ENCODE results near the gene NRSN2.
"Not testable (repeated sequence)": the region's sequence is repeated elsewhere in the genome, so short reads cannot be mapped to it uniquely, and the experiment has no call there.

NRSN2 gene

DNA sequence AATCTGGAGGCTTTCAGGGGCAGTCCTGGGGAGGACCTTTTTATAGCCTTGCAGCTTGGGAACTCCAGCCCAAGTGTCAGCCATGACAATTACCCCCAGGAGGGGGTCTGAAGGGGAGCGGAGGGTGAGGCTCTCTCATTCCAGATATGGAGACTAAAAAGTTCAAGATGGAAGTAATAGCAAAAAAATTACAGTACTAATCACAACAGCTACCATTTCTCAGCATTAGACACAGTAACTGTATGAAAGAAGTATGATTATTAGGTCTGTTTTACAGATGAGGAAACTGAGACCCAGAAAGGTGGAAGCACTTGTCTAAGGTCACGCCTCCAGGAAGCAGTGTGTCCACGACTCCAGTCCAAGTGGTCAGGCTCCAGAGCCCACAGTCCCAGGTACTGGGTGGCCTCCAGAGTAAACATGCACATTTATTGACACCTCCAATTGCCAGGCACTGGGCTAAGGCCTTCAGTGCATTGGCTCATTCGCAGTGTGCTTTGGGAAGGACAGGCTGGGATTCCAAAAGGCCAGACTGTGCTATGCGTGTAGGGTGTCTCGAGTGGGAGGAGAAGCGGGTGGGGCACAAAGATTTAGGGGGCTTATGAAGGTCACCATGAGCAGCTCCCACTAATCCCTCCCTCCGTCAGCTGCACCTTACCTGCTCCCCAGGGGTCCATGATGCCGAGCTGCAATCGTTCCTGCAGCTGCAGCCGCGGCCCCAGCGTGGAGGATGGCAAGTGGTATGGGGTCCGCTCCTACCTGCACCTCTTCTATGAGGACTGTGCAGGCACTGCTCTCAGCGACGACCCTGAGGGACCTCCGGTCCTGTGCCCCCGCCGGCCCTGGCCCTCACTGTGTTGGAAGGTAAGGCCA is 2.3 kb downstream of the NRSN2 start:
- H3K27ac ChIP-seq (ENCODE audit: low read length), result no peak overlapping the region
- no peaks in the 10 kb centered on the region for H3K36me3 ChIP-seq (replicated peaks; ENCODE audit: insufficient read depth, low read length)
- H4K20me1 ChIP-seq (ENCODE audit: insufficient read depth, low read length), result no peaks in the 10 kb centered on the region
- peak overlapping the region; percentile 87; the same call in 1 of the 2 replicates for H3K9ac ChIP-seq (ENCODE audit: low read length)
- H3K4me1 ChIP-seq (ENCODE audit: low read length), result peaks cover 9% of the 10 kb centered on the region
- 0 out of 2 replicates have a peak, but pooled peaks cover 3% of the 10 kb centered on the region for H3F3A ChIP-seq (ENCODE audit: insufficient read depth, low read length)
- no peaks in the 10 kb centered on the region for H3K27me3 ChIP-seq (replicated peaks; ENCODE audit: insufficient read depth, low read length)
- H3K9me3 ChIP-seq (replicated peaks; ENCODE audit: insufficient read depth, low read length), result no peaks in the 10 kb centered on the region
- peak overlapping the region; percentile 92; the same call in 1 of the 2 replicates for H2AFZ ChIP-seq (ENCODE audit: low read length)
- H3K4me2 ChIP-seq (ENCODE audit: low read depth, low read length), result peak overlapping the region; percentile 74
- DNase-seq, result no peak
- peak overlapping the region; percentile 83; the same call in 1 of the 2 replicates for H3K4me3 ChIP-seq (ENCODE audit: low read length)
- TF ChIP-seq EZH2 (optimal IDR thresholded peaks at IDR 0.05; ENCODE audit: low read depth, low read length), result no peak
- no peak for TF ChIP-seq EZH2phosphoT487 (IDR thresholded peaks at IDR 0.05; ENCODE audit: low read length)
- TF ChIP-seq, protein P1, sequence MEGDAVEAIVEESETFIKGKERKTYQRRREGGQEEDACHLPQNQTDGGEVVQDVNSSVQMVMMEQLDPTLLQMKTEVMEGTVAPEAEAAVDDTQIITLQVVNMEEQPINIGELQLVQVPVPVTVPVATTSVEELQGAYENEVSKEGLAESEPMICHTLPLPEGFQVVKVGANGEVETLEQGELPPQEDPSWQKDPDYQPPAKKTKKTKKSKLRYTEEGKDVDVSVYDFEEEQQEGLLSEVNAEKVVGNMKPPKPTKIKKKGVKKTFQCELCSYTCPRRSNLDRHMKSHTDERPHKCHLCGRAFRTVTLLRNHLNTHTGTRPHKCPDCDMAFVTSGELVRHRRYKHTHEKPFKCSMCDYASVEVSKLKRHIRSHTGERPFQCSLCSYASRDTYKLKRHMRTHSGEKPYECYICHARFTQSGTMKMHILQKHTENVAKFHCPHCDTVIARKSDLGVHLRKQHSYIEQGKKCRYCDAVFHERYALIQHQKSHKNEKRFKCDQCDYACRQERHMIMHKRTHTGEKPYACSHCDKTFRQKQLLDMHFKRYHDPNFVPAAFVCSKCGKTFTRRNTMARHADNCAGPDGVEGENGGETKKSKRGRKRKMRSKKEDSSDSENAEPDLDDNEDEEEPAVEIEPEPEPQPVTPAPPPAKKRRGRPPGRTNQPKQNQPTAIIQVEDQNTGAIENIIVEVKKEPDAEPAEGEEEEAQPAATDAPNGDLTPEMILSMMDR (IDR thresholded peaks at IDR 0.05; ENCODE audit: low read length), result no peak
- H3K9me2 ChIP-seq (replicated peaks; ENCODE audit: insufficient read depth, low read length), result no peaks in the 10 kb centered on the region
- no peaks in the 10 kb centered on the region; the same call in 1 of the 2 replicates for H3K79me2 ChIP-seq (ENCODE audit: low read length)

DNA sequence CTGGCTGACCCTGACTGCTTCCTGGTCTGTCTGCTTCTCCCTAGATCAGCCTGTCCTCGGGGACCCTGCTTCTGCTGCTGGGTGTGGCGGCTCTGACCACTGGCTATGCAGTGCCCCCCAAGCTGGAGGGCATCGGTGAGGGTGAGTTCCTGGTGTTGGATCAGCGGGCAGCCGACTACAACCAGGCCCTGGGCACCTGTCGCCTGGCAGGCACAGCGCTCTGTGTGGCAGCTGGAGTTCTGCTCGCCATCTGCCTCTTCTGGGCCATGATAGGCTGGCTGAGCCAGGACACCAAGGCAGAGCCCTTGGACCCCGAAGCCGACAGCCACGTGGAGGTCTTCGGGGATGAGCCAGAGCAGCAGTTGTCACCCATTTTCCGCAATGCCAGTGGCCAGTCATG is 6.3 kb downstream of the NRSN2 start:
- Histone ChIP-seq H3K9ac (ENCODE audit: low read length) (no peak overlapping the region), H3K4me3 (ENCODE audit: low read length) (no peak overlapping the region), H2AFZ (ENCODE audit: low read length) (no peak overlapping the region), H3F3A (ENCODE audit: insufficient read depth, low read length) (no peaks in the 10 kb centered on the region), H3K27me3 (replicated peaks; ENCODE audit: insufficient read depth, low read length) (no peaks in the 10 kb centered on the region), H3K9me3 (replicated peaks; ENCODE audit: insufficient read depth, low read length) (no peaks in the 10 kb centered on the region), H3K9me2 (replicated peaks; ENCODE audit: insufficient read depth, low read length) (no peaks in the 10 kb centered on the region), H4K20me1 (ENCODE audit: insufficient read depth, low read length) (no peaks in the 10 kb centered on the region), H3K4me2 (ENCODE audit: low read depth, low read length) (no peak overlapping the region), H3K79me2 (ENCODE audit: low read length) (no peaks in the 10 kb centered on the region), H3K36me3 (replicated peaks; ENCODE audit: insufficient read depth, low read length) (no peaks in the 10 kb centered on the region), H3K4me1 (ENCODE audit: low read length) (peaks cover 9% of the 10 kb centered on the region), H3K27ac (ENCODE audit: low read length) (no peak overlapping the region)
- TF ChIP-seq, protein P1 (IDR thresholded peaks at IDR 0.05; ENCODE audit: low read length), result no peak
- no peak for TF ChIP-seq EZH2phosphoT487 (IDR thresholded peaks at IDR 0.05; ENCODE audit: low read length)
- no peak for TF ChIP-seq EZH2 (optimal IDR thresholded peaks at IDR 0.05; ENCODE audit: low read depth, low read length)
- DNase-seq, result no peak

- Histone ChIP-seq H3K9me3 (replicated peaks; ENCODE audit: insufficient read depth, low read length) (no peaks in the 10 kb centered on the region), H4K20me1 (ENCODE audit: insufficient read depth, low read length) (no peaks in the 10 kb centered on the region), H3K9ac (ENCODE audit: low read length) (no peak overlapping the region), H3F3A (ENCODE audit: insufficient read depth, low read length) (no peaks in the 10 kb centered on the region), H3K79me2 (ENCODE audit: low read length) (no peaks in the 10 kb centered on the region), H3K27me3 (replicated peaks; ENCODE audit: insufficient read depth, low read length) (no peaks in the 10 kb centered on the region), H2AFZ (ENCODE audit: low read length) (no peak overlapping the region), H3K4me3 (ENCODE audit: low read length) (no peak overlapping the region), H3K4me1 (ENCODE audit: low read length) (0 out of 2 replicates have a peak, but pooled peaks cover 4% of the 10 kb centered on the region), H3K36me3 (replicated peaks; ENCODE audit: insufficient read depth, low read length) (no peaks in the 10 kb centered on the region), H3K4me2 (ENCODE audit: low read depth, low read length) (no peak overlapping the region), H3K9me2 (replicated peaks; ENCODE audit: insufficient read depth, low read length) (no peaks in the 10 kb centered on the region), H3K27ac (ENCODE audit: low read length) (no peak overlapping the region)
- TF ChIP-seq EZH2phosphoT487 (IDR thresholded peaks at IDR 0.05; ENCODE audit: low read length) (no peak), EZH2 (optimal IDR thresholded peaks at IDR 0.05; ENCODE audit: low read depth, low read length) (no peak)
- TF ChIP-seq, protein P1 (IDR thresholded peaks at IDR 0.05; ENCODE audit: low read length), result peak; percentile 94
- DNase-seq, result peak; percentile 78
Measured at GRCh38 chr20:354298-354977, 7.5 kb downstream of the NRSN2 start.

DNA sequence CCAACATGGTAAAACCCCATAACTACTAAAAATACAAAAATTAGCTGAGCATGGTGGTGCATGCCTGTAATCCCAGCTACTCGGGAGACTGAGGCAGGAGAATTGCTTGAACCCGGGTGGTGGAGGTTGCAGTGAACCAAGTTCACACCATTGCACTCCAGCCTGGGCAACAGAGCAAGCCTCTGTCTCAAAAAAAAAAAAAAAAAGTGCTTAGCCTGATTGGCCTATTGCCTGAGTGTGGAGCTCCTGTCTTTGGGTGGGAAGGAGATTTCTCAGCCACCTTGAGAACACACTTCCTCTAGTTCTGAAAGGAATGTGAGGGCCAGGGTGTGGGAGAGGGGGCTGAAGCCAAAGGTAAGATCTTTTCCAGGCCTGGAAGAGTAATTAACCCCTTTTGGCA is 9.2 kb downstream of the NRSN2 start:
- H3F3A ChIP-seq (ENCODE audit: insufficient read depth, low read length); H2AFZ ChIP-seq (ENCODE audit: low read length); H3K9me2 ChIP-seq (replicated peaks; ENCODE audit: insufficient read depth, low read length); H3K79me2 ChIP-seq (ENCODE audit: low read length); H4K20me1 ChIP-seq (ENCODE audit: insufficient read depth, low read length); H3K27ac ChIP-seq (ENCODE audit: low read length); H3K4me2 ChIP-seq (ENCODE audit: low read depth, low read length); H3K4me3 ChIP-seq (ENCODE audit: low read length); H3K9ac ChIP-seq (ENCODE audit: low read length); H3K27me3 ChIP-seq (replicated peaks; ENCODE audit: insufficient read depth, low read length); H3K9me3 ChIP-seq (replicated peaks; ENCODE audit: insufficient read depth, low read length); DNase-seq; H3K36me3 ChIP-seq (replicated peaks; ENCODE audit: insufficient read depth, low read length); H3K4me1 ChIP-seq (ENCODE audit: low read length): not testable (repeated sequence)
